ENCODE data around the gene SPTBN5. TPM values are rescaled to one million over a fixed set of nuclear protein-coding genes. Genes with fewer than 3 reads are reported as not detected.

Gene SPTBN5
- total RNA-seq, 1 experiment from 2014 or later = 0.64 TPM

- intact Hi-C loops (cut with micrococcal nuclease; ENCODE audit: unreplicated experiment) = loop anchor here (10.0 kb wide), 1 partner anchor 85 kb away; no protein-coding TSS in a partner anchor
- no TSS peak for BruUV-seq (replicated peaks)
Observed at GRCh38 chr15:41819455-41820050, 74.3 kb downstream of the SPTBN5 start.

GRCh38 chr15:41817781-41818180, 76.1 kb downstream of the SPTBN5 start:
- H3K9me3 Mint-ChIP-seq (ENCODE audit: low read depth, unreplicated experiment) = no peaks in the 10 kb centered on the region
- no peak for DNase-seq
- CTCF ChIA-PET = no interaction called here
- BruUV-seq (replicated peaks) = no TSS peak
- H3K27ac Mint-ChIP-seq (ENCODE audit: unreplicated experiment) = no peak overlapping the region
- no peaks in the 10 kb centered on the region for H3K4me1 Mint-ChIP-seq (ENCODE audit: low read depth, unreplicated experiment)
- H3K4me3 Mint-ChIP-seq (ENCODE audit: low read depth, unreplicated experiment) = no peak overlapping the region
- H3K27me3 Mint-ChIP-seq (ENCODE audit: unreplicated experiment) = no peaks in the 10 kb centered on the region
- H3K36me3 Mint-ChIP-seq (ENCODE audit: insufficient read depth, unreplicated experiment) = no peaks in the 10 kb centered on the region
- intact Hi-C loops (cut with micrococcal nuclease; ENCODE audit: unreplicated experiment) = loop anchor here (10.0 kb wide), 1 partner anchor 87 kb away; no protein-coding TSS in a partner anchor
- TF ChIP-seq CTCF (IDR thresholded peaks at IDR 0.05; ENCODE audit: unreplicated experiment) = no peak

More at GRCh38 chr15:41819455-41820050, 74.3 kb downstream of the SPTBN5 start:
- no peak for DNase-seq
- Mint-ChIP-seq H3K27me3 (ENCODE audit: unreplicated experiment) (no peaks in the 10 kb centered on the region), H3K4me1 (ENCODE audit: low read depth, unreplicated experiment) (no peaks in the 10 kb centered on the region), H3K4me3 (ENCODE audit: low read depth, unreplicated experiment) (no peak overlapping the region), H3K9me3 (ENCODE audit: low read depth, unreplicated experiment) (no peaks in the 10 kb centered on the region), H3K36me3 (ENCODE audit: insufficient read depth, unreplicated experiment) (no peaks in the 10 kb centered on the region), H3K27ac (ENCODE audit: unreplicated experiment) (no peak overlapping the region)
- CTCF ChIA-PET = interaction anchor here (0.6 to 1.0 kb wide), 2 partner anchors 18 to 20 kb away, joined by 3 to 6 read pairs; no protein-coding TSS in a partner anchor
- no peak for TF ChIP-seq CTCF (IDR thresholded peaks at IDR 0.05; ENCODE audit: unreplicated experiment)

- no peaks in the 10 kb centered on the region for H3K36me3 Mint-ChIP-seq (ENCODE audit: insufficient read depth, unreplicated experiment)
- no peak for TF ChIP-seq CTCF (IDR thresholded peaks at IDR 0.05; ENCODE audit: unreplicated experiment)
- H3K4me1 Mint-ChIP-seq (ENCODE audit: low read depth, unreplicated experiment) = no peaks in the 10 kb centered on the region
- no peaks in the 10 kb centered on the region for H3K27me3 Mint-ChIP-seq (ENCODE audit: unreplicated experiment)
- BruUV-seq (replicated peaks) = no TSS peak
- CTCF ChIA-PET = no interaction called here
- no peak overlapping the region for H3K4me3 Mint-ChIP-seq (ENCODE audit: low read depth, unreplicated experiment)
- intact Hi-C loops (cut with micrococcal nuclease; ENCODE audit: unreplicated experiment) = loop anchor here (10.0 kb wide), 1 partner anchor 87 kb away; no protein-coding TSS in a partner anchor
- no peak overlapping the region for H3K27ac Mint-ChIP-seq (ENCODE audit: unreplicated experiment)
- no peak for DNase-seq
- H3K9me3 Mint-ChIP-seq (ENCODE audit: low read depth, unreplicated experiment) = no peaks in the 10 kb centered on the region
Observed at GRCh38 chr15:41817327-41817726, 76.5 kb downstream of the SPTBN5 start.

GRCh38 chr15:41816788-41817187, 77.1 kb downstream of the SPTBN5 start:
- no peaks in the 10 kb centered on the region for H3K9me3 Mint-ChIP-seq (ENCODE audit: low read depth, unreplicated experiment)
- BruUV-seq (replicated peaks) = no TSS peak
- intact Hi-C loops (cut with micrococcal nuclease; ENCODE audit: unreplicated experiment) = loop anchor here (10.0 kb wide), 1 partner anchor 88 kb away; no protein-coding TSS in a partner anchor
- no peak overlapping the region for H3K27ac Mint-ChIP-seq (ENCODE audit: unreplicated experiment)
- no peaks in the 10 kb centered on the region for H3K27me3 Mint-ChIP-seq (ENCODE audit: unreplicated experiment)
- no peak for DNase-seq
- TF ChIP-seq CTCF (IDR thresholded peaks at IDR 0.05; ENCODE audit: unreplicated experiment) = no peak
- no peak overlapping the region for H3K4me3 Mint-ChIP-seq (ENCODE audit: low read depth, unreplicated experiment)
- no peaks in the 10 kb centered on the region for H3K4me1 Mint-ChIP-seq (ENCODE audit: low read depth, unreplicated experiment)
- CTCF ChIA-PET = no interaction called here
- H3K36me3 Mint-ChIP-seq (ENCODE audit: insufficient read depth, unreplicated experiment) = no peaks in the 10 kb centered on the region
